Measurements from ENCODE around the gene TOPAZ1. TPM values are rescaled to one million over a fixed set of nuclear protein-coding genes. Genes with fewer than 3 reads are reported as not detected.

TOPAZ1 gene
- total and polyA plus RNA-seq, 2 of the 4 experiments (the other 2 are of a cell fraction): not detected

DNA sequence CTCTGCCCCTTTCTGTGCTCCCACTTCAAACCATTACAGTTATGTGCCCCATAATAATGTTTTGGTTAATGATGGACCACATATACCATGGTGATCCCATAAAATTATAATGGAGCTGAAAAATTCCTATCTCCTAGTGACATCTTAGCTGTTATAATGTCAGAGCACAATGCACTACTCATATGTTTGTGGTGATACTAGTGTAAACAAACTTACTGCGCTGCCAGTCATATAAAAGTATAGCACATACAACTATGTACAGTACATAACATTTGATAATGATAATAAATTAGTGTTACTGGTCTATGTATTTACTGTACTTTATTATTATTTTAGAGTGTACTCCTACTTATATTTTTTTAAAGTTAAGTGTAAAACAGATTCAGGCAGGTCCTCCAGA is 51.3 kb downstream of the TOPAZ1 start:
- no peak overlapping the region for H2BK120ac ChIP-seq (ENCODE audit: low read depth, low read length)
- POLR2A ChIA-PET (ENCODE audit: unreplicated experiment): no interaction called here
- no peak overlapping the region for H2AK5ac ChIP-seq (ENCODE audit: low read depth, low read length)
- no CpG with 5 or more reads among the region's 1 CpG for WGBS, 2 experiments (ENCODE audit: extremely low coverage in 2 of 2, insufficient read length in 1 of 2)
- no peaks in the 10 kb centered on the region for H3K36me3 ChIP-seq (ENCODE audit: control insufficient read depth, insufficient read depth, low read length)
- intact Hi-C loops (cut with micrococcal nuclease): no loop called here
- H3K27me3 ChIP-seq (ENCODE audit: control insufficient read depth, insufficient read depth, low read length): no peaks in the 10 kb centered on the region
- no peak overlapping the region for H3K4ac ChIP-seq (ENCODE audit: low read depth, low read length)
- H4K91ac ChIP-seq (ENCODE audit: insufficient read depth, low read depth, low read length): no peak overlapping the region
- ATAC-seq (ENCODE audit: low read depth) (no peak), DNase-seq (no peak)
- no peak overlapping the region for H4K8ac ChIP-seq (ENCODE audit: low read depth in 2 of 2, low read length in 2 of 2)
- H3K79me1 ChIP-seq (ENCODE audit: low read depth in 1 of 2, low read length in 2 of 2): no peaks in the 10 kb centered on the region
- no peak for TF ChIP-seq POLR2A (IDR thresholded peaks at IDR 0.05; ENCODE audit: low read depth, low read length)
- TF ChIP-seq, protein P1, sequence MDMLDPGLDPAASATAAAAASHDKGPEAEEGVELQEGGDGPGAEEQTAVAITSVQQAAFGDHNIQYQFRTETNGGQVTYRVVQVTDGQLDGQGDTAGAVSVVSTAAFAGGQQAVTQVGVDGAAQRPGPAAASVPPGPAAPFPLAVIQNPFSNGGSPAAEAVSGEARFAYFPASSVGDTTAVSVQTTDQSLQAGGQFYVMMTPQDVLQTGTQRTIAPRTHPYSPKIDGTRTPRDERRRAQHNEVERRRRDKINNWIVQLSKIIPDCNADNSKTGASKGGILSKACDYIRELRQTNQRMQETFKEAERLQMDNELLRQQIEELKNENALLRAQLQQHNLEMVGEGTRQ (IDR thresholded peaks at IDR 0.05; ENCODE audit: low read depth, low read length): no peak
- TF ChIP-seq BHLHE40 (IDR thresholded peaks at IDR 0.05; ENCODE audit: low read depth, low read length): no peak
- no peak for TF ChIP-seq FOS (IDR thresholded peaks at IDR 0.05; ENCODE audit: low read depth, low read length)
- TF ChIP-seq NFE2L2 (IDR thresholded peaks at IDR 0.05; ENCODE audit: low read depth, low read length): no peak
- H3K9me1 ChIP-seq (ENCODE audit: insufficient read depth, low read length): no peaks in the 10 kb centered on the region
- BruUV-seq (replicated peaks): no TSS peak
- H3K4me1 ChIP-seq (ENCODE audit: control insufficient read depth, insufficient read depth, low read length): no peaks in the 10 kb centered on the region
- no peaks in the 10 kb centered on the region for H4K20me1 ChIP-seq (ENCODE audit: insufficient read depth, low read length)
- H3K4me2 ChIP-seq (ENCODE audit: low read depth, low read length): no peak overlapping the region
- H3K14ac ChIP-seq (replicated peaks; ENCODE audit: low read depth, low read length): no peak overlapping the region
- H2AK9ac ChIP-seq (replicated peaks; ENCODE audit: low read depth, low read length, poor library complexity): no peak overlapping the region
- H2BK20ac ChIP-seq (ENCODE audit: low read depth, low read length): no peak overlapping the region
- H3K9ac ChIP-seq (ENCODE audit: low read depth, low read length): no peak overlapping the region
- no peak overlapping the region for H4K5ac ChIP-seq (ENCODE audit: low read depth, low read length)
- H3K18ac ChIP-seq (ENCODE audit: low read depth, low read length): no peak overlapping the region
- in situ Hi-C loops (cut with MboI; ENCODE audit: low sequenced_read_pairs): no loop called here
- no peak overlapping the region for H3K4me3 ChIP-seq (ENCODE audit: insufficient read depth, low read depth, low read length)
- no peak overlapping the region for H3K27ac ChIP-seq (ENCODE audit: insufficient read depth, low read length)
- H2AFZ ChIP-seq (replicated peaks; ENCODE audit: low read length, poor library complexity): no peak overlapping the region
- CTCF ChIA-PET: no interaction called here
- H2BK15ac ChIP-seq (ENCODE audit: low read depth, low read length): no peak overlapping the region
- H2BK5ac ChIP-seq (ENCODE audit: low read depth, low read length, poor library complexity, severe bottlenecking): no peak overlapping the region
- dilution Hi-C loops (cut with HindIII; ENCODE audit: low sequenced_read_pairs, unreplicated experiment): no loop called here
- H3K23ac ChIP-seq (ENCODE audit: low read depth, low read length): no peak overlapping the region
- no peaks in the 10 kb centered on the region for H3K9me3 ChIP-seq (ENCODE audit: control insufficient read depth, insufficient read depth, low read length)
- H3K56ac ChIP-seq (ENCODE audit: extremely low read depth, insufficient read depth, low read length): no peak overlapping the region

Measured in IMR-90 (cell line).